B cell (primary cell): ENCODE data around the gene GREM1. TPM values are rescaled to one million over a fixed set of nuclear protein-coding genes. Genes with fewer than 3 reads are reported as not detected.

Source experiments
- ATAC-seq: fragments of 200-7000 bp; cut with Tn5 transposase; one replicate; pipeline ENCODE4 v1.10.0; 2021; ENCODE audit warnings: low read depth, mild to moderate bottlenecking, moderate number of reproducible peaks, moderate library complexity
- CTCF ChIA-PET: fragments of 350-600 bp; sonication (Branson Sonifier 250); formaldehyde crosslinking; loops from one replicate; lab custom pipeline; 2021; ENCODE audit warnings: antibody characterized with exemption, inconsistent platforms; lab: Charles Lee
- POLR2A ChIA-PET: fragments of 350-600 bp; sonication (Branson Sonifier 250); formaldehyde crosslinking; loops from one replicate; lab custom pipeline; 2021; ENCODE audit warnings: antibody characterized with exemption; lab: Charles Lee
- DNase-seq: peaks from one replicate; pipeline ENCODE4 v3.0.0; 2013
- H2AFZ ChIP-seq: 2 replicates; pipeline ENCODE4 v1.6.1; 2012; ENCODE audit warnings: mild to moderate bottlenecking, low read depth, low read length; ENCODE audit not compliant: insufficient read depth, poor library complexity, severe bottlenecking
- H3K27ac ChIP-seq, 2 donors: 1 replicate in 1 of 2; 2 replicates in 1 of 2; pipeline ENCODE4 v1.5.1; 2012 to 2013; ENCODE audit warnings: low read length in 2 of 2, mild to moderate bottlenecking in 2 of 2, moderate library complexity in 1 of 2
- H3K27me3 ChIP-seq, 4 experiments: fragments of 200-600 bp in 1 of 4; sonication (generic) in 1 of 4; replicated peaks in 1 of 4; 1 replicate in 2 of 4; 2 replicates in 2 of 4; pipeline versions ENCODE4 v1.6.1 to v1.7.0; 2013 to 2016; ENCODE audit warnings: low read length in 3 of 4, mild to moderate bottlenecking in 2 of 4, mixed read lengths in 1 of 4, moderate library complexity in 1 of 4; ENCODE audit not compliant: insufficient read depth in 4 of 4, control insufficient read depth in 3 of 4; ENCODE audit errors: control extremely low read depth in 1 of 4
- H3K36me3 ChIP-seq, 2 experiments: replicated peaks in 1 of 2; 1 replicate in 1 of 2; 2 replicates in 1 of 2; pipeline versions ENCODE4 v1.6.1 to v1.7.1; 2013; ENCODE audit warnings: low read length in 1 of 2; ENCODE audit not compliant: insufficient read depth in 2 of 2, control insufficient read depth in 1 of 2; ENCODE audit errors: control extremely low read depth in 1 of 2, extremely low read depth in 1 of 2
- H3K4me1 ChIP-seq, 2 donors: fragments of 200-600 bp in 1 of 2; sonication (generic) in 1 of 2; 1 replicate in 1 of 2; 2 replicates in 1 of 2; pipeline versions ENCODE4 v1.5.1 to v1.6.1; 2013 to 2017; ENCODE audit warnings: low read length in 2 of 2; ENCODE audit not compliant: control insufficient read depth in 2 of 2, insufficient read depth in 2 of 2
- H3K4me2 ChIP-seq: replicated peaks from 2 replicates; pipeline ENCODE3; 2012; ENCODE audit warnings: mild to moderate bottlenecking, low read depth, low read length; ENCODE audit not compliant: poor library complexity, severe bottlenecking
- H3K4me3 ChIP-seq, 5 experiments: fragments of 200-600 bp in 1 of 5; sonication (generic) in 1 of 5; 1 replicate in 3 of 5; 2 replicates in 2 of 5; pipeline versions ENCODE4 v1.5.1 to v1.7.0; 2011 to 2016; ENCODE audit warnings: low read length in 4 of 5, mild to moderate bottlenecking in 4 of 5, low read depth in 2 of 5, control low read depth in 1 of 5, moderate library complexity in 1 of 5; ENCODE audit not compliant: insufficient read depth in 1 of 5; ENCODE audit errors: control extremely low read depth in 1 of 5, extremely low read depth in 1 of 5
- H3K79me2 ChIP-seq: fragments of 200-600 bp; sonication (generic); one replicate; pipeline ENCODE4 v1.6.0; 2016; ENCODE audit warnings: low read length; ENCODE audit not compliant: control insufficient read depth, insufficient read depth
- H3K9ac ChIP-seq: fragments of 200-600 bp; sonication (generic); 2 replicates; pipeline ENCODE4 v1.6.1; 2017; ENCODE audit warnings: mild to moderate bottlenecking, low read length, moderate library complexity
- H3K9me3 ChIP-seq, 3 donors: one replicate each; pipeline versions ENCODE4 v1.6.1 to v1.7.1; 2013; ENCODE audit warnings: low read length in 2 of 3; ENCODE audit not compliant: control insufficient read depth in 2 of 3, insufficient read depth in 1 of 3; ENCODE audit errors: control extremely low read depth in 1 of 3
- H4K20me1 ChIP-seq: 2 replicates; pipeline ENCODE4 v1.6.0; 2012; ENCODE audit warnings: mild to moderate bottlenecking, low read length; ENCODE audit not compliant: insufficient read depth, control insufficient read depth, poor library complexity, severe bottlenecking
- H3K27ac Mint-ChIP-seq: one replicate; pipeline ENCODE4 v1.8.0; 2021; ENCODE audit warnings: mixed read lengths
- H3K27me3 Mint-ChIP-seq: one replicate; pipeline ENCODE4 v1.8.0; 2021; ENCODE audit warnings: mixed read lengths
- H3K4me1 Mint-ChIP-seq: one replicate; pipeline ENCODE4 v1.8.0; 2021; ENCODE audit warnings: mixed read lengths
- H3K4me3 Mint-ChIP-seq: one replicate; pipeline ENCODE4 v1.8.0; 2021; ENCODE audit warnings: mixed read lengths
- H3K9me3 Mint-ChIP-seq: one replicate; pipeline ENCODE4 v1.8.0; 2022; ENCODE audit warnings: mixed read lengths; ENCODE audit not compliant: insufficient read depth
- CTCF ChIP-seq: fragments of 200-600 bp; IDR thresholded peaks from one replicate; pipeline ENCODE4 v1.8.0; 2022; ENCODE audit warnings: antibody characterized with exemption, mild to moderate bottlenecking
- EZH2 ChIP-seq: IDR thresholded peaks from 2 replicates; pipeline ENCODE4 v1.6.1; 2012; ENCODE audit warnings: borderline replicate concordance, low read depth, mild to moderate bottlenecking, moderate library complexity, low read length; ENCODE audit not compliant: insufficient read depth, poor library complexity, severe bottlenecking
- WGBS: methylation state at CpG from one replicate; pipeline ENCODE4 v1.1.5; 2013; ENCODE audit warnings: missing lambda C conversion rate; ENCODE audit not compliant: insufficient coverage; 5-methylcytosine and 5-hydroxymethylcytosine counted together
- intact Hi-C: fragments of 100-400 bp; cut with micrococcal nuclease; formaldehyde crosslinking; loops from one replicate; pipeline ENCODE4 v1.10.0; 2022
- polyA plus RNA-seq: library from polyadenylated mRNA; depleted of rRNA; stranded (reverse); fragments of >200 nt; gene quantifications from 2 replicates; pipeline ENCODE4 v1.2.3, GENCODE V29; 2012
- total RNA-seq, 2 donors: library from RNA; stranded (reverse); fragments of 120-200 nt in 1 of 2; gene quantifications; 1 replicate in 1 of 2; 2 replicates in 1 of 2; pipeline versions ENCODE4 v1.2.3 to v1.2.4, GENCODE V29; 2013 to 2022

The GREM1 gene
- total and polyA plus RNA-seq, 2 donors (not counting 1 experiment from before 2014, with no cell fraction given) = not detected

GRCh38 chr15:32787949-32788348, 70.1 kb downstream of the GREM1 start:
- H3K9me3 ChIP-seq = no peaks in the 10 kb centered on the region
- H3K4me3 ChIP-seq = no peak overlapping the region
- no peaks in the 10 kb centered on the region for H4K20me1 ChIP-seq
- no peak overlapping the region for H3K4me2 ChIP-seq
- Mint-ChIP-seq H3K9me3 (no peaks in the 10 kb centered on the region), H3K4me1 (no peaks in the 10 kb centered on the region), H3K27ac (no peak overlapping the region), H3K4me3 (no peak overlapping the region), H3K27me3 (peaks cover 17% of the 10 kb centered on the region)
- no peak overlapping the region for H3K9ac ChIP-seq
- H2AFZ ChIP-seq = no peak overlapping the region
- no peaks in the 10 kb centered on the region for H3K36me3 ChIP-seq
- intact Hi-C loops = no loop called here
- ChIA-PET CTCF (interaction anchor here (2.1 kb wide), 1 partner anchor 56 kb away, joined by 4 read pairs; no protein-coding TSS in a partner anchor), POLR2A (no interaction called here)
- ATAC-seq (no peak), DNase-seq (no peak)
- WGBS = no CpG with 5 or more reads among the region's 5 CpGs
- no peak overlapping the region for H3K27ac ChIP-seq
- H3K79me2 ChIP-seq = no peaks in the 10 kb centered on the region
- TF ChIP-seq EZH2 = no peak
- no peak for TF ChIP-seq CTCF
- peaks cover 0 to 2% (median 0%) of the 10 kb centered on the region in 4 experiments for H3K27me3 ChIP-seq
- no peaks in the 10 kb centered on the region for H3K4me1 ChIP-seq

GRCh38 chr15:32790352-32790999, 72.7 kb downstream of the GREM1 start:
- POLR2A ChIA-PET = no interaction called here
- Histone ChIP-seq H4K20me1 (no peaks in the 10 kb centered on the region), H3K36me3 (no peaks in the 10 kb centered on the region), H3K9me3 (no peaks in the 10 kb centered on the region), H3K27me3 (peaks cover 0 to 2% (median 0%) of the 10 kb centered on the region in 4 experiments), H2AFZ (no peak overlapping the region), H3K79me2 (no peaks in the 10 kb centered on the region), H3K9ac (no peak overlapping the region), H3K4me3 (no peak overlapping the region), H3K4me1 (no peaks in the 10 kb centered on the region), H3K4me2 (no peak overlapping the region), H3K27ac (no peak overlapping the region)
- no CpG with 5 or more reads among the region's 2 CpGs for WGBS
- Mint-ChIP-seq H3K27ac (no peak overlapping the region), H3K9me3 (no peaks in the 10 kb centered on the region), H3K4me1 (no peaks in the 10 kb centered on the region), H3K27me3 (peaks cover 11% of the 10 kb centered on the region), H3K4me3 (no peak overlapping the region)
- no peak for TF ChIP-seq EZH2
- no peak for TF ChIP-seq CTCF
- intact Hi-C loops = no loop called here
- DNase-seq = no peak
- ATAC-seq = no peak
- CTCF ChIA-PET = interaction anchor here (0.9 kb wide), 1 partner anchor 127 kb away, joined by 3 read pairs; no protein-coding TSS in a partner anchor
